K562 (cell line): ENCODE results near the gene DCAKD. TPM values are rescaled to one million over a fixed set of nuclear protein-coding genes. Genes with fewer than 3 reads are reported as not detected.
A peak's percentile ranks its signal among the peaks of the same experiment; 100 is the strongest.

Source experiments
- C11orf30 ChIP-seq: fragments of 450-650 bp; IDR thresholded peaks from 2 replicates; pipeline ENCODE4 v1.6.1; 2016; ENCODE audit warnings: low read depth, mild to moderate bottlenecking
- CAMTA2 ChIP-seq: fragments of 250-450 bp; sonication (Bioruptor Pico); conservative IDR thresholded peaks from 2 replicates; pipeline ENCODE4 v1.5.1; 2022
- CSDE1 ChIP-seq, 2 experiments: fragments of 450-650 bp; IDR thresholded peaks; 2 replicates each; pipeline ENCODE4 v1.6.1; 2016; ENCODE audit warnings: mild to moderate bottlenecking in 1 of 2
- E2F4 ChIP-seq: sonication (generic); formaldehyde crosslinking; IDR thresholded peaks from 2 replicates; pipeline ENCODE4 v1.8.0; 2022; ENCODE audit warnings: mild to moderate bottlenecking, low read depth, missing genetic modification reagents
- EP300 ChIP-seq: IDR thresholded peaks from 2 replicates; pipeline ENCODE4 v1.6.1; 2012; ENCODE audit warnings: low read length, improper control_type of control experiment
- JUND ChIP-seq, 2 experiments: IDR thresholded peaks; 2 replicates in 1 of 2; 3 replicates in 1 of 2; pipeline ENCODE4 v1.6.1; 2011; ENCODE audit warnings: borderline replicate concordance in 2 of 2, low read depth in 2 of 2, low read length in 2 of 2, improper control_type of control experiment in 1 of 2, missing biosample characterization in 1 of 2, missing genetic modification characterization in 1 of 2, missing genetic modification reagents in 1 of 2
- KDM2B ChIP-seq: fragments of 250-450 bp; sonication (Bioruptor Pico); IDR thresholded peaks from 2 replicates; pipeline ENCODE4 v1.8.0; 2021; ENCODE audit warnings: mild to moderate bottlenecking, moderate library complexity
- MAFG ChIP-seq: fragments of 450-650 bp; conservative IDR thresholded peaks from 2 replicates; pipeline ENCODE4 v1.6.1; 2016; ENCODE audit warnings: missing genetic modification characterization, missing compliant biosample characterization
- NCOA6 ChIP-seq: fragments of 450-650 bp; IDR thresholded peaks from 2 replicates; pipeline ENCODE4 v1.6.1; 2017; ENCODE audit warnings: mild to moderate bottlenecking
- RBBP5 ChIP-seq: fragments of 200-600 bp; sonication (generic); IDR thresholded peaks from 2 replicates; pipeline ENCODE4 v1.6.1; 2012; ENCODE audit warnings: borderline replicate concordance, mild to moderate bottlenecking, low read length, control low read depth, inconsistent platforms; ENCODE audit not compliant: insufficient read depth, poor library complexity, severe bottlenecking
- REST ChIP-seq, 2 experiments: fragments of 450-650 bp; formaldehyde crosslinking in 1 of 2; IDR thresholded peaks; 2 replicates each; pipeline versions ENCODE4 v1.4.0 to v1.6.1; 2014 to 2020; ENCODE audit warnings: mild to moderate bottlenecking in 2 of 2, borderline replicate concordance in 1 of 2, low read depth in 1 of 2
- SNIP1 ChIP-seq: fragments of 450-650 bp; IDR thresholded peaks from 2 replicates; pipeline ENCODE4 v1.7.1; 2017; ENCODE audit warnings: low read depth, mild to moderate bottlenecking
- TBL1XR1 ChIP-seq, 2 experiments: IDR thresholded peaks; 2 replicates each; pipeline ENCODE4 v1.6.1; 2012; ENCODE audit warnings: improper control_type of control experiment in 2 of 2, low read length in 2 of 2, mild to moderate bottlenecking in 1 of 2
- TFE3 ChIP-seq: fragments of 450-650 bp; formaldehyde crosslinking; IDR thresholded peaks from 2 replicates; pipeline ENCODE4 v1.4.0; 2020; ENCODE audit warnings: mild to moderate bottlenecking, mixed read lengths
- YBX1 ChIP-seq: fragments of 450-650 bp; IDR thresholded peaks from 2 replicates; pipeline ENCODE4 v1.7.1; 2016; ENCODE audit warnings: mild to moderate bottlenecking
- ZNF175 ChIP-seq: fragments of 200-800 bp; sonication (Bioruptor generic); IDR thresholded peaks from 2 replicates; pipeline ENCODE4 v1.6.1; 2016; ENCODE audit warnings: low read depth, mild to moderate bottlenecking, missing genetic modification characterization, missing compliant biosample characterization
- ZNF184 ChIP-seq: sonication (generic); formaldehyde crosslinking; IDR thresholded peaks from 2 replicates; pipeline ENCODE4 v1.5.0; 2020; ENCODE audit warnings: missing genetic modification reagents
- ZNF436 ChIP-seq: fragments of 250-450, 450-650 bp; sonication (Bioruptor Pico); formaldehyde crosslinking; IDR thresholded peaks from 2 replicates; pipeline ENCODE4 v1.7.0; 2020; ENCODE audit warnings: mild to moderate bottlenecking
- polyA plus RNA-seq, 8 experiments: library from polyadenylated mRNA; depleted of rRNA in 4 of 8; stranded (reverse) in 5 of 8; unstranded in 3 of 8; fragments of >200 nt; fragmentation: Nextera tagmentation in 2 of 8; fragmentation: Illumina TruSeq in 1 of 8; extraction: Ambion mirVana in 2 of 8; extraction: Trizol in 1 of 8; gene quantifications; 2 replicates each; pipeline versions ENCODE4 v1.2.1 to v1.2.3, GENCODE V29; 2011 to 2014; ENCODE audit warnings: inconsistent platforms in 1 of 8, missing spikeins in 1 of 8
- total RNA-seq, 7 experiments: library from RNA; depleted of rRNA in 6 of 7; stranded (reverse); fragments of >200 nt in 6 of 7; fragmentation: Illumina TruSeq in 2 of 7; extraction: Trizol in 2 of 7; gene quantifications; 2 replicates each; pipeline versions ENCODE4 v1.2.1 to v1.2.3, GENCODE V29; 2011 to 2021; ENCODE audit warnings: low replicate concordance in 1 of 7

DCAKD gene
- total and polyA plus RNA-seq, 9 of the 15 experiments (the other 6 are each of a cell fraction or from before 2014, with no cell fraction given), result 7.9 to 35.5 (median 21.4) TPM

GRCh38 chr17:45051060-45051719 is at the start of gene DCAKD (continued):
- TF ChIP-seq REST (IDR thresholded peaks at IDR 0.05; ENCODE audit: borderline replicate concordance) (peak; percentile 86), REST (CRISPR knock-in tag; IDR thresholded peaks at IDR 0.05; ENCODE audit: low read depth) (peak; percentile 66; the same call in 1 of the 2 replicates), RBBP5 (peak; percentile 52), C11orf30 (no peak), ZNF436 (CRISPR knock-in tag) (no peak), CAMTA2 (CRISPR knock-in tag) (no peak), JUND (IDR thresholded peaks at IDR 0.05; ENCODE audit: borderline replicate concordance, low read depth, low read length) (no peak), JUND (tag; IDR thresholded peaks at IDR 0.05; ENCODE audit: borderline replicate concordance, low read depth, low read length) (no peak; the same call in 2 of the 3 replicates), ZNF175 (CRISPR knock-in tag) (no peak), MAFG (no peak), TFE3 (CRISPR knock-in tag) (no peak), CSDE1 (IDR thresholded peaks at IDR 0.05) (no peak), TBL1XR1 (IDR thresholded peaks at IDR 0.05; ENCODE audit: low read length in 2 of 2) (no peak), YBX1 (no peak), EP300 (no peak), E2F4 (CRISPR knock-in tag) (no peak), ZNF184 (no peak), KDM2B (CRISPR knock-in tag) (peak; percentile 64; the same call in 1 of the 2 replicates), SNIP1 (no peak), NCOA6 (no peak)
